Lower lobe of right lung (tissue), 2 donors: ENCODE data around the gene CTDSPL. TPM values are rescaled to one million over a fixed set of nuclear protein-coding genes. Genes with fewer than 3 reads are reported as not detected.

Source experiments
- ATAC-seq, 2 donors: fragments of 200-7000 bp; cut with Tn5 transposase; one replicate each; pipeline ENCODE4 v1.9.1; 2020 to 2022; ENCODE audit warnings: mild to moderate bottlenecking in 2 of 2, moderate library complexity in 2 of 2
- DNase-seq: peaks from one replicate; pipeline ENCODE4 v3.0.0-alpha.2; 2020
- H3K27ac ChIP-seq: fragments of 200-600 bp; one replicate; pipeline ENCODE4 v1.8.0; 2022
- H3K27me3 ChIP-seq: fragments of 200-600 bp; one replicate; pipeline ENCODE4 v1.8.0; 2022; ENCODE audit warnings: low read depth
- H3K36me3 ChIP-seq: fragments of 200-600 bp; one replicate; pipeline ENCODE4 v1.8.0; 2022; ENCODE audit warnings: mild to moderate bottlenecking
- H3K4me1 ChIP-seq: fragments of 200-600 bp; one replicate; pipeline ENCODE4 v1.8.0; 2022
- H3K4me3 ChIP-seq: fragments of 200-600 bp; one replicate; pipeline ENCODE4 v1.8.0; 2022; ENCODE audit warnings: mild to moderate bottlenecking
- H3K9me3 ChIP-seq: fragments of 200-600 bp; one replicate; pipeline ENCODE4 v1.8.0; 2022
- intact Hi-C: fragments of 100-400 bp; cut with DNase I; formaldehyde crosslinking; loops from one replicate; pipeline ENCODE4 v1.11.0; 2022
- total RNA-seq: library from RNA; stranded (reverse); fragmentation: NEBNext Ultra II Directional; extraction: Animal tissue kit (Norgen Biotek cat#: 25700); gene quantifications from one replicate; pipeline ENCODE4 v1.2.1, GENCODE V29; 2021
- TF ChIP-seq, protein P1 (sequence below): fragments of 200-600 bp; IDR thresholded peaks from one replicate; pipeline ENCODE4 v1.8.0; 2022; ENCODE audit warnings: antibody characterized with exemption, mild to moderate bottlenecking
- donor health status: DM: no; HTN: yes; CAD: no; lungs with severe emphysema.

CTDSPL gene
- total RNA-seq, 1 donor from 2014 or later = 60.3 TPM

DNA sequence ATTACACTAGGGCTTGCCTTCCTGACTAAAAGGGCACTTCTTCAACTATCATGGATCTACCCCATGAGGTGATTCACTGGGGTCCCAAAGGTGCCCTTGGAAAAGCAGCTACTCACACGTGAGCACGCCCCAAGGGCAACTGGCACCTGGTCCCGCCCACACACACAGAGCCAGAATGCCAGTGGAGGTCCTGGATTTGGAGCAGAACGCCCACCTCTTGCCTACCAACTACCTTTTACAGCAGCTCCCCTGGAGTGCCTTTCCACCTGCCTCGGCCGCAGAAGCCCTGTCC, 1.8 kb upstream of the CTDSPL start:
- Histone ChIP-seq H3K27me3 (no peaks in the 10 kb centered on the region), H3K4me1 (peaks cover 15% of the 10 kb centered on the region), H3K9me3 (no peaks in the 10 kb centered on the region), H3K36me3 (no peaks in the 10 kb centered on the region), H3K4me3 (peak overlapping the region; percentile 73), H3K27ac (peak overlapping the region; percentile 79)
- ATAC-seq (no peak), DNase-seq (peak; percentile 49)
- TF ChIP-seq, protein P1, sequence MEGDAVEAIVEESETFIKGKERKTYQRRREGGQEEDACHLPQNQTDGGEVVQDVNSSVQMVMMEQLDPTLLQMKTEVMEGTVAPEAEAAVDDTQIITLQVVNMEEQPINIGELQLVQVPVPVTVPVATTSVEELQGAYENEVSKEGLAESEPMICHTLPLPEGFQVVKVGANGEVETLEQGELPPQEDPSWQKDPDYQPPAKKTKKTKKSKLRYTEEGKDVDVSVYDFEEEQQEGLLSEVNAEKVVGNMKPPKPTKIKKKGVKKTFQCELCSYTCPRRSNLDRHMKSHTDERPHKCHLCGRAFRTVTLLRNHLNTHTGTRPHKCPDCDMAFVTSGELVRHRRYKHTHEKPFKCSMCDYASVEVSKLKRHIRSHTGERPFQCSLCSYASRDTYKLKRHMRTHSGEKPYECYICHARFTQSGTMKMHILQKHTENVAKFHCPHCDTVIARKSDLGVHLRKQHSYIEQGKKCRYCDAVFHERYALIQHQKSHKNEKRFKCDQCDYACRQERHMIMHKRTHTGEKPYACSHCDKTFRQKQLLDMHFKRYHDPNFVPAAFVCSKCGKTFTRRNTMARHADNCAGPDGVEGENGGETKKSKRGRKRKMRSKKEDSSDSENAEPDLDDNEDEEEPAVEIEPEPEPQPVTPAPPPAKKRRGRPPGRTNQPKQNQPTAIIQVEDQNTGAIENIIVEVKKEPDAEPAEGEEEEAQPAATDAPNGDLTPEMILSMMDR = no peak
- intact Hi-C loops = loop anchor here (5.0 kb wide), 1 partner anchor 107 kb away; no protein-coding TSS in a partner anchor

DNA sequence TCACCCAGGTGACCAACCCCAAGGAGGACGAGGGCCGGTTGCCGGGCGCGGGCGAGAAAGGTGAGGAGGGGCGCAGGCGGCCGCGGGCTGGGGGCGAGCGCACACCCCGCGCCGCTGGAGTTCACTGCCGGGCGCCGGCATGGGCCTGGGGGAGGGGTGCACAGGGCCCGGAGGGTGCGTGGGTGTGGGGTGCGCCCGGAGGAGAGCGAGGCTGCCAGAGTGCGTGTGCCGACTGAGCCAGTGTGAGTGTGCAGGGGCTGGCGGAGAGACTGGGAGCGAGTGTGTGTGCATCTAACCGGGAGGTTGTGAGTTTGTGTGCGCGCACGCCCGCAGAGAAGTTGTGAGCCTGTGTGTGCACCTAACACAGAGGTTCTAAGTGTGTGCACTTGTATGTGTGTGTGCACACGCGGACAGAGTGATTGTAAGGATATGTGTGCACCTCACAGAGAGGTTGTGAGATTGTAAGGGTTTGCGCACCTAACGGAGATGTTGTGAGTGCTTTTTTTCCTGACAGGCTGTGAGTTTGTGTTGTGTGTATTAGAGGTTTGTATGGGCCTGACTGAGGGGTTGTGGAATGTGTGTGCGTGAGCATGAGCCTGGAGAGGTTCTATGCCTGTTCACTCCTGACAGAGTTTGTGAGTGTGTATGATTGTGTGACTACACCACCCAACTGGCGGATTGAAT, 681 bp downstream of the CTDSPL start:
- TF ChIP-seq, protein P1 = no peak
- Histone ChIP-seq H3K36me3 (no peaks in the 10 kb centered on the region), H3K27ac (peak overlapping the region; percentile 74), H3K4me1 (peaks cover 20% of the 10 kb centered on the region), H3K4me3 (peak overlapping the region; percentile 78), H3K9me3 (no peaks in the 10 kb centered on the region), H3K27me3 (no peaks in the 10 kb centered on the region)
- ATAC-seq (peak; percentile 33 to 53), DNase-seq (peak; percentile 73)
- intact Hi-C loops = no loop called here

DNA sequence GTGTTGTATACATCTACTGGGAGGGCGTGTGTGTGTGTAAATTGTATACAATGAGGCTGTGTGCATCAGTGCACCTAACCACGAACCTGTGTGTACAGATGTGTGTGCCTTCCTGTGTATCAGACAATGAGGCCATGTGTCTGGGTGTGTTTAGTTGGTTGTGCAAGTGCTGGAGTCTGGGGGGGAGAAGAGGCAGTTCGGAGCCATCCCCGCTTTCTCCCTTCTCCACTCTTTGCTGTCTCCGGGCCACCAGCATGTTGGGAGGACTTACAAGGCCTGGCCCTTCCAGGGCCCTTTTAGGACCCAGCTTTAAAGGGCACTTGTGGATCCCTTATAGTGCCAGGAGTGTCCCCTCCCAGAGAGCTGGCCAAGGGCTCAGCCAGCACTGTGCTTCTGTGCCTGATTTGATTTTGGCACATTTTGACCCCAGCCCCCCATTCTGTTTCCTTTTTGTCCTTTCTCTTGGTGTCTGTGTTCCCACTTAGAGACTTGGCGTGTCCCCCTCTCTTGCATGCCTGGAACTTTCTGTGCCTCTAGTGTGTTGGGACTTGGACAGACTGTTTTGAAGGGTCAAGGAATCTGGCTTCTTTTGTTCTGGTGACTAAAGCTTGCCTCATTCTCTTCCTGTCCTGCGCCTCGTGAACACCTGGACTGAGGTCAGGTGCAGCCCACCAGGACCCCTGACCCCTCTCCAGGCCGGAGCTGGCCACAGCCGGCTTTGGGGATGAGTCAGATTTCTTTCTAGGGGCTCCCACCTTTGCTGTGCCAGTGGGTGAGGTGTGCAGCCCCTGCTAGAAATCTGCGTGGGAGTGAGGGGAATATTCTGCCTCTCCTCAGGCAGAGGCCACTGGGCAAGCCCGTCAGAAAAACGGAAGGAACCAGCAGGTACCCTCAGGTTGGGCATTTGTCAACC, 1.5 kb downstream of the CTDSPL start:
- Histone ChIP-seq H3K27me3 (no peaks in the 10 kb centered on the region), H3K36me3 (no peaks in the 10 kb centered on the region), H3K9me3 (no peaks in the 10 kb centered on the region), H3K4me1 (peaks cover 20% of the 10 kb centered on the region), H3K27ac (peak overlapping the region; percentile 74), H3K4me3 (peak overlapping the region; percentile 78)
- no peak for DNase-seq
- TF ChIP-seq, protein P1 = no peak
- no peak for ATAC-seq
- intact Hi-C loops = no loop called here

DNA sequence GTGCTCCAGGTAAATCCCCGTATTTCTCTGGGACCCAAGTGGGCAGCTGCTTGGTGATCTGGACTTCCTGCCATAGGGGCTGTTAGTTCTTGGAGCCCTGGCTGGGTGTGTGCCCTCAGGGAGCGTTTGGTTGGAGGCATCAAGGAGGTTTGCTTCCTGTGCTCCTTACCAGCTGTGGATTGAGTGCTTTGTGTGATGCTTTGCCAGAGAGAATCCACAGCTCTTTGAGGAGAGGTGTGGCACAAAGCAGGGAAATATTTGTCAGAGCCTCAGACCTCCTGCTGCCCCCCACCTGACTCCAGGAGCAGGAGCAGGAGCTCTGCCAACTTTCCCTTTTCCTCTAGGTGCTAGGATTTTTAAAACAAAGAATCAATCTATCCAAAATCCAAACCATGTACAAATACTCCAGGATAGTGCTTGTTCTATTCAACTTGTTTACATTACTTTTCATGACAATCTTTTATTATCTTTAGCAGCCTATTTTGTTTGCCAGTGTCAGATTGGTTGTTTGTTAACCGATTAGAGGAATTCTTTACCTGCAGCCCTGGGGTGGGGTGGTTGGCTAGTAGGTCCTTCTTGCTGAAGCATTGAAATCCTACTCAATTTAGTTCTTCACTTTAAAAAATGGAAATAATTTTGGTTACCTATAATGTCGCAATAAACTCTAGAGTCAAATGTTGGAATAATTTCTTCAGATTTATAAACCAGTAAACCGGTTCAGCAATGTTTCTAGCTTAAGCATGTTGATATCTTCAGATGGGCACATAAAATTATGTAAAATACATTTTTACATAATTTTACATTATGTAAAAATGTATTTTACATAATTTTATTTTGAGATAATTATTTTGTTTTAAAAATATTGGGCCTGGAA, 2.5 kb downstream of the CTDSPL start:
- DNase-seq = no peak
- H3K27ac ChIP-seq = peak overlapping the region; percentile 74
- no peaks in the 10 kb centered on the region for H3K36me3 ChIP-seq
- TF ChIP-seq, protein P1 = no peak
- H3K27me3 ChIP-seq = no peaks in the 10 kb centered on the region
- ATAC-seq = no peak
- H3K4me3 ChIP-seq = peak overlapping the region; percentile 78
- no peaks in the 10 kb centered on the region for H3K9me3 ChIP-seq
- H3K4me1 ChIP-seq = peaks cover 20% of the 10 kb centered on the region
- intact Hi-C loops = no loop called here

DNA sequence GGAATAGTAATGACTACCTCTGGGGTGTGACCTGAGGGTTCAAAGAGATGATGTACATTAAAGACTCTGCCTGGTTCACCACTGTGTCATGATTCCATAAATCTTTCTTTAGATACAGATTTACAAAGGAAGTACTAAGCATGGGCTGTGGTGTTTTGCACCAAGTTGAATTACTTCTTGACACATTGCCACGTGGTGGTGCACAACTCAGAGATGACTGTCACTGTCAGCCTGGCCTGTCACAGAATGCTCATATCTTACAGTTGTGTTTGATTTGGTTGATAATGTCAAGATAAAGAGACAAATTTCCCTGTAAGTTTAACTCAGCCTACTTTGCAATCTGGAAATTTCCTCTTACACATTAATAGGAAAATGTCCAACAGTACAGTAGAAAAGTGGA, 3.2 kb downstream of the CTDSPL start:
- Histone ChIP-seq H3K4me3 (no peak overlapping the region), H3K27me3 (no peaks in the 10 kb centered on the region), H3K36me3 (no peaks in the 10 kb centered on the region), H3K27ac (peak overlapping the region; percentile 14), H3K9me3 (no peaks in the 10 kb centered on the region), H3K4me1 (peaks cover 16% of the 10 kb centered on the region)
- intact Hi-C loops = no loop called here
- no peak for ATAC-seq
- DNase-seq = no peak
- TF ChIP-seq, protein P1 = no peak
